Glutamatergic neuron (in vitro differentiated cells): ENCODE measurements around the gene PPP4R4. TPM values are rescaled to one million over a fixed set of nuclear protein-coding genes. Genes with fewer than 3 reads are reported as not detected.

Source experiments
- DNase-seq: peaks from one replicate; pipeline ENCODE4 v3.0.0; 2022
- H3K27ac Mint-ChIP-seq: one replicate; pipeline ENCODE4 v1.8.0; 2020; ENCODE audit warnings: mild to moderate bottlenecking, mixed read lengths, inconsistent platforms; ENCODE audit not compliant: unreplicated experiment
- H3K27me3 Mint-ChIP-seq: one replicate; pipeline ENCODE4 v1.8.0; 2020; ENCODE audit warnings: mild to moderate bottlenecking, moderate library complexity, mixed read lengths, inconsistent platforms; ENCODE audit not compliant: unreplicated experiment
- H3K36me3 Mint-ChIP-seq: one replicate; pipeline ENCODE4 v1.8.0; 2020; ENCODE audit warnings: mild to moderate bottlenecking, mixed read lengths, inconsistent platforms; ENCODE audit not compliant: unreplicated experiment
- H3K4me1 Mint-ChIP-seq: one replicate; pipeline ENCODE4 v1.8.0; 2020; ENCODE audit warnings: mild to moderate bottlenecking, low read depth, mixed read lengths, inconsistent platforms; ENCODE audit not compliant: unreplicated experiment
- H3K4me3 Mint-ChIP-seq: one replicate; pipeline ENCODE4 v1.8.0; 2020; ENCODE audit warnings: mild to moderate bottlenecking, mixed read lengths, inconsistent platforms; ENCODE audit not compliant: unreplicated experiment
- H3K9me3 Mint-ChIP-seq: one replicate; pipeline ENCODE4 v1.8.0; 2020; ENCODE audit warnings: mild to moderate bottlenecking, moderate library complexity, mixed read lengths, inconsistent platforms; ENCODE audit not compliant: unreplicated experiment
- CTCF ChIP-seq: fragments of 200-600 bp; sonication (generic); IDR thresholded peaks from one replicate; pipeline ENCODE4 v1.5.0; 2021; ENCODE audit not compliant: partially characterized antibody, unreplicated experiment
- total RNA-seq: library from RNA; stranded (reverse); fragmentation: NEBNext Ultra II Directional; extraction: Animal tissue kit (Norgen Biotek cat#: 25700); gene quantifications from one replicate; pipeline ENCODE4 v1.2.1, GENCODE V29; 2021; ENCODE audit not compliant: unreplicated experiment

The PPP4R4 gene
- total RNA-seq, 1 donor from 2014 or later: 1.6 TPM

DNA sequence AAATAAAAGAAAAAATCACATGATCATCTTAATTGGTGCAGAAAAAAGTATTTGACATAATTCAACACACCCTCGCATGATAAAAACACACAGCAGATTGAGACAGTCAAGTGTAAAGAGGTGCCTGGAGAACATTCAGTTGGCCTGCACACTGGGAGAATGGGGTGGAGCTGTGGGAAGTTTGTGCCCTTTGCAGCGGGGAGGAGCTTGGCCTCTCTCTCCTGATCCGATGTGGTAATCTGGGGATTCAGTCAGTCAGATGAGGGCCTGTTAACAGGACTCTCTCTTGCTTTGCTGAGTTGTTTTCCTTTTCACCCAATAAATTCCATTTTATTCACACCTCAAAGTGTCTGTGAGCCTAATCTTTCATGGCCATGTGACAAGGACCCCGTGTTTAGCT lies 143.1 kb downstream of the PPP4R4 start:
- Mint-ChIP-seq H3K27me3 (no peaks in the 10 kb centered on the region), H3K36me3 (no peaks in the 10 kb centered on the region), H3K4me1 (peaks cover 2% of the 10 kb centered on the region), H3K9me3 (no peaks in the 10 kb centered on the region), H3K27ac (no peak overlapping the region), H3K4me3 (no peak overlapping the region)
- no peak for TF ChIP-seq CTCF
- no peak for DNase-seq

GRCh38 chr14:94320243-94320642 lies 146.1 kb downstream of the PPP4R4 start:
- Mint-ChIP-seq H3K4me1 (no peaks in the 10 kb centered on the region), H3K27me3 (peaks cover 3% of the 10 kb centered on the region), H3K4me3 (no peak overlapping the region), H3K9me3 (no peaks in the 10 kb centered on the region), H3K36me3 (no peaks in the 10 kb centered on the region), H3K27ac (no peak overlapping the region)
- DNase-seq: no peak
- no peak for TF ChIP-seq CTCF

DNA sequence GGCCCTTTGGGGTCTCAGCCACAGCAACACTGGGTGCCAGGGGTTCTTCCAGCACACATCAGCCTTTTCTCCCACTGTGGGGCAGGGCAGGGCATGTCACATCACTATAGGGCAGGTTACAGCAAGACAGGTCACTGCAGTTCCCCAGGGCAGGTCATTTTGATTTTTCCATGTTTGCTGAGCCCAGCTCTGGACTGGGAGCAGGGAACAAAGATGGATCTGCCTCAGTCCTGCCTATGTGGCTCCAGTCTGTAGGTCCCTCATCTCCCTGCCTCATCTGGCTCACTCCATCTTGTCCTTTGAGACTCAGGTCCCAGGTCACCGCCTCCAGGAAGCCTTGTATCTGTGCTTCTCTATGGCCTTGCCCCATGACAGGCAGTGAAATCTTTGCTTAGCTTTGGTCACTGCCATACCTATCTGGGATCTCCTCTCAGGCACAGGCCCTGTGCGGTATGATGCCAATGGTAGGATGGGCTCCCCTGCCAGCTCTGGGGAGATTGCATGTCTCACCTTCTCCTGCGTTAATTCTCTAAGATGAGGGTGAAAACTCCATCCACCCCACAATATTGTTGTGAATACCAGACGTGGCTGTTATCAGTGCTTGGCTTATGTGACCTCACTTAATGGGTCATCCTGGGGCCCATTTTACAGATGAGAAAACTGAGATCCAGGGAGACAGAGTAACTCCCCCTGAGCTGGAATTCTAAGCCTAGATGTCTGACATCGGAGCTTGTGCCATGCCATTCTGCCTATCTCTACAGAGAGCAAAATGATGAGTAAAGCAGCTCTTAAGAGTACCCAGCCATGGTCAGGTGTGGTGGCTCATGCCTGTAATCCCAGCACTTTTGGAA lies 147.5 kb downstream of the PPP4R4 start:
- no peak overlapping the region for H3K27ac Mint-ChIP-seq
- TF ChIP-seq CTCF: no peak
- no peak for DNase-seq
- H3K27me3 Mint-ChIP-seq: peaks cover 3% of the 10 kb centered on the region
- H3K4me1 Mint-ChIP-seq: no peaks in the 10 kb centered on the region
- H3K9me3 Mint-ChIP-seq: no peaks in the 10 kb centered on the region
- H3K36me3 Mint-ChIP-seq: no peaks in the 10 kb centered on the region
- no peak overlapping the region for H3K4me3 Mint-ChIP-seq

DNA sequence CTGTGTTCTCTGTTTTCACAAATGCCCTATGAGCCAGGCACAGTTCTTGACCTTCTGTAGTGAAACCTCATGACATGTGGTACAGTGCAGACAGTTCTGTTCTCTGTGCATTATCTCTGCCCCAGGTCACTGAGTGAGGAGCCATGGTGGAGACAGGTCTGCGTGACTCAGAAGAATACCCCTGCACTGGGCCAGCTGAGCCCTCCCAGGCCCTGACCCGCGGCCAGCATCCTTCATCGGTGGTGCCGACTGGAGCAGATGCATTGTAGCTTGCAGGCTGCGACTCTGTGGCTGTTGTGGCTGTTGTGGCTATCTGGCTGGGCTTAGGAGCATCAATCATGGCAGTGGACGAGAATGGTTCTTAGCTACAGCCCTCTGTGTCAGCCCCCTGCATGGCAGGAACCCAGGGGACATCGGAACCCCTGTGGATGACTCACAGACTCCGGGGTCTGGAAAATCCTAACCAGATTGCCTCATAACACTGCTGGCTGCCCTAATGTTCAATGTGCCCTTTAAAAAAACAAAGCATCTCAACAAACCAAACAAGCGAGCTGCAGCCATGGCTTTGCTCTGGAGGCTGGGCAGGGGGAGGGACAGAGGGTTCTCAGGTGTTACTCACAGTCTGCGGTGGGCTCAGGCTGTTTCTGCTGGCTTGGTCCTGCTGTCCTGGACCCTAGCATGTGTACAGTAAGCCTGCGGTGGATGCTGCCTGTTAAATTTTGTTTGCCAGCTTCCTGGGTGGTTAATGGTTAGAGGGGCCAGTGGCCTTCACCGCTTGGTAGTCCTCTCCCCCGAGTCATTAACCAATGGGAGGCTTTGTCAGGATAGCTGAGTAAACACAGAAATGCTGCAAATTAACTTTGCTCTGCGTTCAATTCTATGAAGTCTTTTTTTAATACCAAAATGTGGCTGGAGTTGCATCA lies 148.8 kb downstream of the PPP4R4 start, which contains the start of gene SERPINA6:
Gene SERPINA6, minus strand, starts transcription at position 689 of the 923 bp plus-strand sequence. CDS start 8,688 bp downstream, outside the sequence.
- no peak for TF ChIP-seq CTCF
- H3K36me3 Mint-ChIP-seq: no peaks in the 10 kb centered on the region
- peaks cover 3% of the 10 kb centered on the region for H3K27me3 Mint-ChIP-seq
- H3K27ac Mint-ChIP-seq: no peak within 1 kb of the TSS
- no peaks in the 10 kb centered on the region for H3K9me3 Mint-ChIP-seq
- H3K4me3 Mint-ChIP-seq: no peak within 1 kb of the TSS
- no peak for DNase-seq
- H3K4me1 Mint-ChIP-seq: no peaks in the 10 kb centered on the region
